DND-41 (cell line): ENCODE results near the gene DDX17.

Source experiments
- ATAC-seq: fragments of 200-7000 bp; cut with Tn5 transposase; 3 replicates; pipeline ENCODE4 v1.9.1; 2021; ENCODE audit warnings: low read depth; ENCODE audit not compliant: insufficient read depth
- DNase-seq: peaks from one replicate; pipeline ENCODE4 v3.0.0-alpha.2; 2020
- H2AFZ ChIP-seq: 2 replicates; pipeline ENCODE4 v1.6.0; 2012; ENCODE audit warnings: low read depth, low read length
- H3K27ac ChIP-seq: 2 replicates; pipeline ENCODE4 v1.5.1; 2012; ENCODE audit warnings: low read length, inconsistent platforms
- H3K27me3 ChIP-seq: fragments of 200-600 bp; sonication (generic); 2 replicates; pipeline ENCODE4 v1.6.0; 2012; ENCODE audit warnings: low read length, mild to moderate bottlenecking, inconsistent platforms; ENCODE audit not compliant: insufficient read depth, poor library complexity
- H3K36me3 ChIP-seq: 2 replicates; pipeline ENCODE4 v1.5.1; 2012; ENCODE audit warnings: low read length, inconsistent platforms; ENCODE audit not compliant: insufficient read depth
- H3K4me1 ChIP-seq: 2 replicates; pipeline ENCODE4 v1.5.1; 2012; ENCODE audit warnings: mild to moderate bottlenecking, low read length; ENCODE audit not compliant: insufficient read depth
- H3K4me2 ChIP-seq: 2 replicates; pipeline ENCODE4 v1.6.0; 2012; ENCODE audit warnings: mild to moderate bottlenecking, moderate library complexity, low read length, inconsistent platforms; ENCODE audit not compliant: insufficient read depth
- H3K4me3 ChIP-seq, 2 experiments: fragments of 200-600 bp in 1 of 2; shearing (Covaris generic) in 1 of 2; 2 replicates each; pipeline ENCODE4 v1.5.1; 2012 to 2016; ENCODE audit warnings: inconsistent platforms in 2 of 2, low read length in 2 of 2, mild to moderate bottlenecking in 2 of 2, low read depth in 1 of 2, moderate library complexity in 1 of 2
- H3K79me2 ChIP-seq: 2 replicates; pipeline ENCODE4 v1.6.0; 2012; ENCODE audit warnings: low read length, inconsistent platforms; ENCODE audit not compliant: insufficient read depth
- H3K9ac ChIP-seq: 2 replicates; pipeline ENCODE4 v1.6.0; 2012; ENCODE audit warnings: low read depth, mild to moderate bottlenecking, inconsistent platforms, low read length, moderate library complexity
- H3K9me3 ChIP-seq: 2 replicates; pipeline ENCODE4 v1.5.1; 2012; ENCODE audit warnings: low read length, moderate library complexity, mild to moderate bottlenecking, inconsistent platforms; ENCODE audit not compliant: insufficient read depth, severe bottlenecking
- H4K20me1 ChIP-seq: 2 replicates; pipeline ENCODE4 v1.6.0; 2012; ENCODE audit warnings: low read length; ENCODE audit not compliant: insufficient read depth
- EZH2 ChIP-seq: IDR thresholded peaks from 3 replicates; pipeline ENCODE4 v1.6.1; 2012; ENCODE audit warnings: borderline replicate concordance, low read depth, mild to moderate bottlenecking, moderate library complexity, low read length, inconsistent platforms; ENCODE audit not compliant: severe bottlenecking
- TF ChIP-seq, protein P1 (sequence below): IDR thresholded peaks from 2 replicates; pipeline ENCODE4 v1.5.1; 2012; ENCODE audit warnings: borderline replicate concordance, low read length, moderate library complexity, mild to moderate bottlenecking; ENCODE audit not compliant: poor library complexity, severe bottlenecking; ENCODE audit errors: extremely low read depth

Gene DDX17

DNA sequence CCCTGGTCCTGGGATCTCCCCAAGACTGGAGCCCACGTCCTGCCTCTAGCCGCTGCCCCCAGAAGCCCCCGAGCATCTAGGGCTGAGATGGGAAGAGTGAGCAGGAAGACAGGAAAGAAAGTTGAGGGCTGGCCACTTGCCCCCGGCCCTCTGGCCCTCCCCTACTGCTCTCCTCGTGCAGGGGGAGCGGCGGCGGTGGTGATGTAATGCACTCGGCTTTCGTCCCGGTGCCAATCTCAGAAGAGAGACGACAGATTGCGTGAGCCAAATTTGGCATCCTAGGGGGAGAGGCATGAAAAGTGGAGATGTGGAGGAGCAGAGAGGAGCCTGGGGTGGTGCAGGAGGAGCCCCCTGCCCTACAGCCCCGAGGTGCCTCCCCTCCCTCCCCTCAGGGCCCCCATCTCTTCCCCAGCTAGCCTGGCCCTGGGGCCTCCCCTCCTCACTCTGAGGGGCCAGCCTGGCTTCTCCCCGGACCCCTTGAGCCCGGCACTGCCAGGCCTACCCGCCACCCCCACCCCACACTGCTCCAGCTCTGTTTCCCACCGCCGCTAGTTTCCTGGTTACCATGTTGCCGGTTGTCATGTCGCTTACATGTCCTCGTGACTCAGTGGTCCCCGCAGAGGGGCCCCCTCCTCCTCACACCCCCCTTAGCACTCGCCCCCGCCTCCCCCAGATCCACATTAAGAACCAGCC lies 53.6 kb downstream of the DDX17 start:
- Histone ChIP-seq H3K4me2 (no peak overlapping the region), H3K4me3 (no peak overlapping the region), H4K20me1 (peaks cover 11% of the 10 kb centered on the region), H3K9ac (no peak overlapping the region), H3K4me1 (no peaks in the 10 kb centered on the region), H3K9me3 (no peaks in the 10 kb centered on the region), H2AFZ (no peak overlapping the region), H3K27me3 (peaks cover 34% of the 10 kb centered on the region), H3K27ac (no peak overlapping the region), H3K79me2 (no peaks in the 10 kb centered on the region), H3K36me3 (no peaks in the 10 kb centered on the region)
- TF ChIP-seq, protein P1, sequence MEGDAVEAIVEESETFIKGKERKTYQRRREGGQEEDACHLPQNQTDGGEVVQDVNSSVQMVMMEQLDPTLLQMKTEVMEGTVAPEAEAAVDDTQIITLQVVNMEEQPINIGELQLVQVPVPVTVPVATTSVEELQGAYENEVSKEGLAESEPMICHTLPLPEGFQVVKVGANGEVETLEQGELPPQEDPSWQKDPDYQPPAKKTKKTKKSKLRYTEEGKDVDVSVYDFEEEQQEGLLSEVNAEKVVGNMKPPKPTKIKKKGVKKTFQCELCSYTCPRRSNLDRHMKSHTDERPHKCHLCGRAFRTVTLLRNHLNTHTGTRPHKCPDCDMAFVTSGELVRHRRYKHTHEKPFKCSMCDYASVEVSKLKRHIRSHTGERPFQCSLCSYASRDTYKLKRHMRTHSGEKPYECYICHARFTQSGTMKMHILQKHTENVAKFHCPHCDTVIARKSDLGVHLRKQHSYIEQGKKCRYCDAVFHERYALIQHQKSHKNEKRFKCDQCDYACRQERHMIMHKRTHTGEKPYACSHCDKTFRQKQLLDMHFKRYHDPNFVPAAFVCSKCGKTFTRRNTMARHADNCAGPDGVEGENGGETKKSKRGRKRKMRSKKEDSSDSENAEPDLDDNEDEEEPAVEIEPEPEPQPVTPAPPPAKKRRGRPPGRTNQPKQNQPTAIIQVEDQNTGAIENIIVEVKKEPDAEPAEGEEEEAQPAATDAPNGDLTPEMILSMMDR, result no peak
- TF ChIP-seq EZH2, result no peak
- ATAC-seq (no peak), DNase-seq (no peak)

DNA sequence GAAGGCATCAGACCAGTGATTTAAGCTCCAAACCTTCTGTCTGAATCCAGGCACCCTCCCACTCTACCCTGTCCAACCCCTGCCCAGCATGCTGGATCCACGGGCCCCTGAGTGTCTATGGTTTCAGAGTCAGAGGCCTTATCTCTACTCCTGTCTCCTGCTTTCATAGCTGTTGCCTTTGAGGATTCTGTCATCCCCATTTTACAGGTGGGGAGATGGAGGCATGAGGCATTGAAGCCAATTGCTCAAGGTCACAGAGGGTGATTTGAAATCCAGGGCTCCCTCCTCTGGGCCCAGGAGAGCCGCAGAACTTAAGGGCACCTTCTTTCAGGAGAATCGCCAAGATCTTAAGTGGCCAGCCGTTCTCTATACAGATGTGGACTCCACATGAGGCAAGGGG lies 54.2 kb downstream of the DDX17 start:
- Histone ChIP-seq H3K27ac (no peak overlapping the region), H3K9me3 (no peaks in the 10 kb centered on the region), H3K79me2 (no peaks in the 10 kb centered on the region), H3K9ac (no peak overlapping the region), H3K4me2 (no peak overlapping the region), H3K4me3 (no peak overlapping the region), H3K36me3 (no peaks in the 10 kb centered on the region), H4K20me1 (peaks cover 11% of the 10 kb centered on the region), H3K27me3 (peaks cover 34% of the 10 kb centered on the region), H2AFZ (no peak overlapping the region), H3K4me1 (no peaks in the 10 kb centered on the region)
- DNase-seq (no peak), ATAC-seq (no peak)
- TF ChIP-seq EZH2, result no peak
- TF ChIP-seq, protein P1, result no peak

DNA sequence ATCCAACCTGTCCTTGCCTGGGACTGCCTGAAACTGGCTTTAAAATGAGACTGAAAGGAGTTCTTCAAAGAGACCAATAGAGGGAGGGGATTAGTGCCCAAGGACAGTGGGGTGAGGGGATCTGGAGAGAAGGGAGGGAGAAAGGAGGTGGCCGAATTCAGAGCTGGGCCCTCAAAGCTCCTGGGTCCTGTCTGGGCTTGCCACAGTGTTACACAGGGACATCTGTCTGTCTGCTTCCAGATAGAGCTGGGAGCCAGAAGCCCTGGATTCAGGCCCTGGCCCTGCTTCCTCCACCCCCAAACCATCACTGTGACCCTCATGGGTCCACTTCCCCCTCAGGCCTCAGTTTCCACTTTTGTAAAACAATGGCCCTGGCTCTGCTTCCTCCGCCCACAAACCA lies 54.7 kb downstream of the DDX17 start:
- H3K9me3 ChIP-seq, result no peaks in the 10 kb centered on the region
- no peak overlapping the region for H3K9ac ChIP-seq
- ATAC-seq, result no peak
- no peak overlapping the region for H2AFZ ChIP-seq
- no peak overlapping the region for H3K27ac ChIP-seq
- H3K36me3 ChIP-seq, result no peaks in the 10 kb centered on the region
- H3K4me3 ChIP-seq, result no peak overlapping the region
- DNase-seq, result no peak
- H4K20me1 ChIP-seq, result peaks cover 9% of the 10 kb centered on the region
- H3K4me2 ChIP-seq, result no peak overlapping the region
- TF ChIP-seq EZH2, result no peak
- TF ChIP-seq, protein P1, result no peak
- H3K79me2 ChIP-seq, result no peaks in the 10 kb centered on the region
- no peaks in the 10 kb centered on the region for H3K4me1 ChIP-seq
- H3K27me3 ChIP-seq, result peaks cover 30% of the 10 kb centered on the region
